HCT116 (cell line): Measurements from ENCODE around the gene STK24.

Source experiments
- EZH2 ChIP-seq: fragments of 200-600 bp; sonication (generic); IDR thresholded peaks from 2 replicates; pipeline ENCODE4 v1.6.1; 2017; ENCODE audit warnings: antibody characterized with exemption, mixed run types
- EZH2phosphoT487 ChIP-seq: fragments of 200-600 bp; IDR thresholded peaks from 2 replicates; pipeline ENCODE4 v1.6.1; 2018; ENCODE audit warnings: antibody characterized with exemption, borderline replicate concordance
- FOSL1 ChIP-seq: IDR thresholded peaks from 2 replicates; pipeline ENCODE4 v1.6.1; 2012; ENCODE audit warnings: low read depth
- JUND ChIP-seq: IDR thresholded peaks from 2 replicates; pipeline ENCODE4 v1.6.1; 2012
- POLR2A ChIP-seq: IDR thresholded peaks from 2 replicates; pipeline ENCODE4 v1.7.0; 2011; ENCODE audit warnings: borderline replicate concordance; ENCODE audit not compliant: insufficient read depth, insufficient read length; ENCODE audit errors: extremely low read depth
- POLR2AphosphoS5 ChIP-seq: IDR thresholded peaks from 2 replicates; pipeline ENCODE4 v1.6.1; 2011; ENCODE audit warnings: mild to moderate bottlenecking, low read depth, low read length, moderate library complexity
- RAD21 ChIP-seq: IDR thresholded peaks from 2 replicates; pipeline ENCODE4 v1.6.1; 2012; ENCODE audit warnings: low read depth, mild to moderate bottlenecking
- TCF7L2 ChIP-seq: IDR thresholded peaks from 2 replicates; pipeline ENCODE4 v1.7.0; 2011; ENCODE audit warnings: borderline replicate concordance, inconsistent platforms; ENCODE audit not compliant: insufficient read depth, insufficient read length; ENCODE audit errors: extremely low read depth
- ZNF274 ChIP-seq: fragments of 200-500 bp; sonication (Bioruptor generic); IDR thresholded peaks from 2 replicates; pipeline ENCODE4 v1.6.1; 2014; ENCODE audit warnings: mild to moderate bottlenecking, low read depth, low read length, inconsistent platforms
- TF ChIP-seq, protein P1 (sequence below), 3 experiments: fragments of 200-600 bp in 1 of 3; sonication (generic) in 1 of 3; IDR thresholded peaks in 2 of 3; conservative IDR thresholded peaks in 1 of 3; 2 replicates each; pipeline ENCODE4 v1.5.1; 2012 to 2017; ENCODE audit warnings: low read depth in 2 of 3, low read length in 2 of 3, antibody characterized with exemption in 1 of 3, borderline replicate concordance in 1 of 3, control low read depth in 1 of 3, mild to moderate bottlenecking in 1 of 3, mixed read lengths in 1 of 3, mixed run types in 1 of 3, moderate library complexity in 1 of 3; ENCODE audit not compliant: insufficient read depth in 1 of 3
- TF ChIP-seq, protein P2 (sequence below): IDR thresholded peaks from 2 replicates; pipeline ENCODE4 v1.6.1; 2012

DNA sequence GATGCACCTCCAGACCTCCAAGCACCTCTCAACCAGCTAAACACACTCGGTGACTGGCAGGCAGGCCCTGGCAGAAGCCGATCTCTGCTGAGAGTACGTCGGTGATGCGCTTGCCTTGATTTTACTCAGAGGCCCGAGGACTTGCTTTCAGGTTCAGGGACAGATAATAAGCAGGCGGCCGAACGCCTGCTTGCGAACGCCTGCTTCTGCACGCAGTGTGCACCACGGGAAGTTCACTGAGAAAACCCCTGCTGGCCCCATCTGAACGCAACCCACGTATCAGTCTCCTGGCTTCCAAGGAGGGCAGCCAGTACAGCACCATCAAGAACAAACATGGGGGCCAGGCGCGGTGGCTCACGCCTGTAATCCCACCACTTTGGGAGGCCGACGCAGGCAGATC, 108.0 kb downstream of the STK24 start:
- TF ChIP-seq EZH2 (no peak), POLR2AphosphoS5 (no peak), FOSL1 (no peak), TCF7L2 (no peak), EZH2phosphoT487 (no peak), POLR2A (no peak), JUND (no peak), RAD21 (no peak), ZNF274 (no peak)
- TF ChIP-seq, protein P1, sequence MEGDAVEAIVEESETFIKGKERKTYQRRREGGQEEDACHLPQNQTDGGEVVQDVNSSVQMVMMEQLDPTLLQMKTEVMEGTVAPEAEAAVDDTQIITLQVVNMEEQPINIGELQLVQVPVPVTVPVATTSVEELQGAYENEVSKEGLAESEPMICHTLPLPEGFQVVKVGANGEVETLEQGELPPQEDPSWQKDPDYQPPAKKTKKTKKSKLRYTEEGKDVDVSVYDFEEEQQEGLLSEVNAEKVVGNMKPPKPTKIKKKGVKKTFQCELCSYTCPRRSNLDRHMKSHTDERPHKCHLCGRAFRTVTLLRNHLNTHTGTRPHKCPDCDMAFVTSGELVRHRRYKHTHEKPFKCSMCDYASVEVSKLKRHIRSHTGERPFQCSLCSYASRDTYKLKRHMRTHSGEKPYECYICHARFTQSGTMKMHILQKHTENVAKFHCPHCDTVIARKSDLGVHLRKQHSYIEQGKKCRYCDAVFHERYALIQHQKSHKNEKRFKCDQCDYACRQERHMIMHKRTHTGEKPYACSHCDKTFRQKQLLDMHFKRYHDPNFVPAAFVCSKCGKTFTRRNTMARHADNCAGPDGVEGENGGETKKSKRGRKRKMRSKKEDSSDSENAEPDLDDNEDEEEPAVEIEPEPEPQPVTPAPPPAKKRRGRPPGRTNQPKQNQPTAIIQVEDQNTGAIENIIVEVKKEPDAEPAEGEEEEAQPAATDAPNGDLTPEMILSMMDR (IDR thresholded peaks at IDR 0.05 in 2 of 3, conservative IDR thresholded peaks at IDR 0.05 in 1 of 3; ENCODE audit: borderline replicate concordance in 1 of 3, insufficient read depth in 1 of 3, low read depth in 2 of 3, low read length in 2 of 3) = no peak
- TF ChIP-seq, protein P2, sequence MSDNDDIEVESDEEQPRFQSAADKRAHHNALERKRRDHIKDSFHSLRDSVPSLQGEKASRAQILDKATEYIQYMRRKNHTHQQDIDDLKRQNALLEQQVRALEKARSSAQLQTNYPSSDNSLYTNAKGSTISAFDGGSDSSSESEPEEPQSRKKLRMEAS = no peak
